Measurements from ENCODE around the gene SRP14.
A peak's percentile ranks its signal among the peaks of the same experiment; 100 is the strongest.

Gene SRP14

GRCh38 chr15:40038638-40039543 lies at the start of gene SRP14:
TSS of gene SRP14 (minus strand) at chr15:40039181. CDS start at chr15:40039116, 65 bp downstream.
- Histone ChIP-seq H3K36me3 (ENCODE audit: control insufficient read depth, insufficient read depth, low read length) (peaks cover 10% of the 10 kb centered on the region), H3K4me3 (replicated peaks; ENCODE audit: low read depth, low read length) (peak within 1 kb of the TSS; percentile 99)
- DNase-seq (ENCODE audit: extremely low read depth, insufficient read length): peak; percentile 93

GRCh38 chr15:40087991-40088928 lies 49.3 kb upstream of the SRP14 start:
- no peak for TF ChIP-seq CTCF (IDR thresholded peaks at IDR 0.05; ENCODE audit: insufficient read depth, low read length, poor library complexity, severe bottlenecking)
- H3K27me3 ChIP-seq (replicated peaks; ENCODE audit: control insufficient read depth, insufficient read depth, low read length): no peaks in the 10 kb centered on the region
- no peak overlapping the region for H3K4me3 ChIP-seq (replicated peaks; ENCODE audit: low read depth, low read length)
- H3K36me3 ChIP-seq (ENCODE audit: control insufficient read depth, insufficient read depth, low read length): peaks cover 9% of the 10 kb centered on the region
- DNase-seq (ENCODE audit: extremely low read depth, insufficient read length): no peak

More at GRCh38 chr15:40038638-40039543, at the start of gene SRP14:
- no peaks in the 10 kb centered on the region for H3K27me3 ChIP-seq (replicated peaks; ENCODE audit: control insufficient read depth, insufficient read depth, low read length)
- no peak for TF ChIP-seq CTCF (IDR thresholded peaks at IDR 0.05; ENCODE audit: insufficient read depth, low read length, poor library complexity, severe bottlenecking)

GRCh38 chr15:40087068-40087810 lies 48.3 kb upstream of the SRP14 start:
- Histone ChIP-seq H3K36me3 (ENCODE audit: control insufficient read depth, insufficient read depth, low read length) (peaks cover 5% of the 10 kb centered on the region), H3K27me3 (replicated peaks; ENCODE audit: control insufficient read depth, insufficient read depth, low read length) (no peaks in the 10 kb centered on the region), H3K4me3 (replicated peaks; ENCODE audit: low read depth, low read length) (no peak overlapping the region)
- DNase-seq (ENCODE audit: extremely low read depth, insufficient read length): no peak
- TF ChIP-seq CTCF (IDR thresholded peaks at IDR 0.05; ENCODE audit: insufficient read depth, low read length, poor library complexity, severe bottlenecking): no peak

- TF ChIP-seq CTCF (IDR thresholded peaks at IDR 0.05; ENCODE audit: insufficient read depth, low read length, poor library complexity, severe bottlenecking): no peak
- H3K4me3 ChIP-seq (replicated peaks; ENCODE audit: low read depth, low read length): no peak overlapping the region
- peaks cover 1% of the 10 kb centered on the region for H3K36me3 ChIP-seq (ENCODE audit: control insufficient read depth, insufficient read depth, low read length)
- no peak for DNase-seq (ENCODE audit: extremely low read depth, insufficient read length)
- H3K27me3 ChIP-seq (replicated peaks; ENCODE audit: control insufficient read depth, insufficient read depth, low read length): no peaks in the 10 kb centered on the region
Measured at GRCh38 chr15:40085266-40085665, 46.3 kb upstream of the SRP14 start.

GRCh38 chr15:40084650-40085049 lies 45.7 kb upstream of the SRP14 start:
- no peak for DNase-seq (ENCODE audit: extremely low read depth, insufficient read length)
- TF ChIP-seq CTCF (IDR thresholded peaks at IDR 0.05; ENCODE audit: insufficient read depth, low read length, poor library complexity, severe bottlenecking): no peak
- H3K36me3 ChIP-seq (ENCODE audit: control insufficient read depth, insufficient read depth, low read length): peaks cover 1% of the 10 kb centered on the region; the same call in 1 of the 2 replicates
- no peaks in the 10 kb centered on the region for H3K27me3 ChIP-seq (replicated peaks; ENCODE audit: control insufficient read depth, insufficient read depth, low read length)
- no peak overlapping the region for H3K4me3 ChIP-seq (replicated peaks; ENCODE audit: low read depth, low read length)

Data from GM06990 (cell line).